Cardiac ventricle fibroblast (primary cell): Measurements from ENCODE around the gene ACOT13. TPM values are rescaled to one million over a fixed set of nuclear protein-coding genes. Genes with fewer than 3 reads are reported as not detected.

ENCODE experiments used
- total RNA-seq: library from RNA; depleted of rRNA; stranded (reverse); fragments of >200 nt; gene quantifications from 2 replicates; pipeline ENCODE4 v1.2.3, GENCODE V29; 2015

ACOT13 gene
- 12.9 and 20.9 TPM in 2 replicates for total RNA-seq

DNA sequence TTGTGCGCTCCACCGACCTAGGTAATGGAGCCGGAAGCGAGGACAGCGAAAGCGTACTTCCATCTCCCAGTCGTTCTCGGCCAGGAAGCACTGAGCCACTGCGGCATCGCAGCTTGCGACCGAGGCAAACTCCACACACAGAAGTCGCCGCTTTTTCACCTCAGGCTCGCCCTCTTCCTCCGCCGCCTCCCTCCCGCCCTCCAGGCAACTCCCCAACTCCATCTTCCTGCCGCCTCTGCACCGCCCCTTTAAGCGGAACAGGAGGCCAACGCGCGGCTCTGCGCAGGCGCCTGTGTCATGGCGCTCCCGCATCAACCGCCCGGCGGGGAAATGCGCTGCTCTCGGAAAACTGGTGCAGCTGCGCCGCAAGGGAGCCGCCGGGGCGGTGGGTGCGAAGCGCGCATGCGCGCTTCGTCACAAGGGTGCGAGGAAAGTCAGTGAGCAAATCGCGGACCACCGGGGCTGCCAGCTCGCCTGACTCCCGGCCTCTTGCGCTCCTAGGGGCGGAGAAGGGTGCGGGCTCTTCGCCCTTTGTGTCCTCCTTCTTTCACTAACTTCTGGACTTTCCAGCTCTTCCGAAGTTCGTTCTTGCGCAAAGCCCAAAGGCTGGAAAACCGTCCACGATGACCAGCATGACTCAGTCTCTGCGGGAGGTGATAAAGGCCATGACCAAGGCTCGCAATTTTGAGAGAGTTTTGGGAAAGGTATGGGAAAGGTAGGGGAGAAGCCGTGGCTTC is at the start of gene ACOT13, which contains the start of gene TDP2:
Gene ACOT13, plus strand, starts transcription at position 437 of the 737 bp plus-strand sequence. Its CDS starts 187 bp downstream, at position 624.
Gene TDP2, minus strand, starts transcription at position 259 of the 737 bp plus-strand sequence. Its CDS starts 37 bp downstream, at position 222.

DNA sequence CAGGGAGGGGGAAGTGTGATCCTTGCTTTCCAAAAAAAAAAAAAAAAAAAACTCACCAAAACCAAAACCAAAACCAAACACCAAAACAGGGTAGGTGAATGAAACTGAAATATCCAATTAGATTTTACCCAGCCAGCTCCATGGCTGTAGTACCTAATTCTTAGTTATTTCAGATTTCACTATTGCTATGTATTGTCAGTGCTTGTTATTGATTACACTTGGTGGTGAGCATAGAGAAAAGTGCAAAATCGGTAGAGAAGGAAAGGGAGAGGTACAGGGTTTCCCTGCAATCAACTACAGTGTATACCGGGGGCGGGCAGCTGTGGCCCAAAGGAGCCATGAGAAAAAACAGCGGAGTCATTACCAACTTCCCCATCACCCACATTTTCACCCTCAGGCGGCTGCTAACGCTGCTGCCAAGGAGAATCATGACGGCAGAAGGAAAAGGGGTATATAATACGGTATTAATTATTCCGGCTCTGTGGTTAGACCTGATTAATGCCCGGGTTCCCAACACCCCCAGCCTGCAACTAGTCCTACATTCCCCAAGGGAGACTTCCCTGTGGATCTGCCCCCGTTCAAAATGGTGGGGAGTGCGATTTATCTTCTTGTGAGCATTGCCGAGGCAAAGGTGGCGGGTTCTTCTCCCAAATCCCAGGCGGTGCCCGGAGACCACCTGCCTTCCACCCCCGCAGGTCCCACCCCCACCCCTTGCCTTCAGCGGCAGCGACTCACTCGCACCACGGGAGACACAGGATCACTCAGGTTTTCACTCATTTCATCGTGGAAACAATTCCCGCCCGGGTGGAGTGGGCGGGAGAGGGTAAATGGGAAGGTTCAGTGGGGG is 52.5 kb downstream of the ACOT13 start, which contains the start of gene C6orf62:
Gene C6orf62, minus strand, starts transcription at position 30 of the 847 bp plus-strand sequence. CDS start 486 bp downstream, outside the sequence.

Other genes with a start within 250 kb of the ACOT13 start
- 0.19 and 0.44 TPM in 2 replicates for gene GPLD1, start 177.5 kb upstream of the ACOT13 start, total RNA-seq
- gene ALDH5A1, start 172.1 kb upstream of the ACOT13 start, total RNA-seq = 1.6 and 1.8 TPM in 2 replicates
- not detected in 2 replicates for gene KIAA0319, start 20.9 kb upstream of the ACOT13 start, total RNA-seq
- gene TDP2, start 178 bp upstream of the ACOT13 start, total RNA-seq = 13.7 and 14.9 TPM in 2 replicates
- 49.3 and 52.4 TPM in 2 replicates for gene C6orf62, start 52.1 kb downstream of the ACOT13 start, total RNA-seq
- gene GMNN, start 107.9 kb downstream of the ACOT13 start, total RNA-seq = 7.9 and 15.3 TPM in 2 replicates
- gene ARMH2, start 131.8 kb downstream of the ACOT13 start, total RNA-seq = not detected in 2 replicates